ENCODE measurements around the gene CXXC4.

The CXXC4 gene

DNA sequence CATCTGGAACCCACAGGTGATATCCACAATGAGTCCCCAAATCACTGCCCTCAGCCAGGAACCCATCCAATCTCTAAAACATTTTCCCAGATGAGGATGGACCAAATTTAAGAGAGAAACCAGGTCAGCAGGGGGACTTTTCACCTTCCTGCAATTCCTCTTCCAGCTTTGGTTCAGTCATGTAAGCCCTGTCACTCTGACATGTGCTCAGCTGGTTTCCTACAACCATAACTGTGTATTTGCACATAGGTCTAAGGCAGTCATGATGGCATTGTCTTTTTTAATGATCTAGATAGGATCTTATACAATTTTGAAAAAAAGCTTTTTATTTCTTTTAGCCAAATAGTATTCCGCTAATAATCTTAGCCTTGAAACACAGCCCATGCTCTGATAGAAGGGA lies 6.5 kb downstream of the CXXC4 start:
- DNase-seq: no peak

DNA sequence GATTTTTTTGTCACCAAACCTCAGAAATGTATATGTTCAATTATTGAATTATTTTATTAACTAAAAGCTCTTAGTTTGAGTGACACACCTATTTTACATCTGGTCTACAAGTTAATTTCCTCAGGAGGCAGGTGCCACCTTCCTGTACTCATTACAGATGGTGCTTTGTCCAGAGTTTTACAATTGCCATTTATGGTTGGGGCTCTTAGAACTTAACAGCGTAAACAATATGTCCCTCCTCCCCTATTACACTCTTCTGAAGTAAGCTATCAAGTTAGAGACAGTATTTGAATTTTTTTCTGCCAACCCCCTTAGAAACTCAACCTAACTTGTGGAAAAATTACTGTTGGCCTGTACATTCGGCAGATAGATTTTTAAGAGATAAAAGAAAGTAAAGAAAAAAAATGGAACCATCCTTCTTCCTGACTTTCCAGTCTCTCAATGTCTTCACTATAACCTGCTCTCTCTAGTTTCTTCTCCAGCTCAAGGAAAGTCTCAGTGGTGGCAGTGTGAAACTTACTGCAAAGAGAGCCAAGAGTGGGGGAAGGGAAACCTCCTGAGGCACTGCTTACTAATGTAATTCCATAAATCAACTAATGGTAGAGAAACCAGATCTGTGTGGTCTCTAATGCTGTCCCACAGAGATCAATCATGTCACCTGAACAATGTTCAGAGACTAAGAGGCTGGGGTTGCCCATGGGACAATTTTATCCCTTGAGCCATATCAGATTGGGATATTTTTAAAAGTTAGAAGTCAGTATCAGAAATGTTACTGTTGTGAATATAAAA lies 7.8 kb downstream of the CXXC4 start:
- DNase-seq: no peak

DNA sequence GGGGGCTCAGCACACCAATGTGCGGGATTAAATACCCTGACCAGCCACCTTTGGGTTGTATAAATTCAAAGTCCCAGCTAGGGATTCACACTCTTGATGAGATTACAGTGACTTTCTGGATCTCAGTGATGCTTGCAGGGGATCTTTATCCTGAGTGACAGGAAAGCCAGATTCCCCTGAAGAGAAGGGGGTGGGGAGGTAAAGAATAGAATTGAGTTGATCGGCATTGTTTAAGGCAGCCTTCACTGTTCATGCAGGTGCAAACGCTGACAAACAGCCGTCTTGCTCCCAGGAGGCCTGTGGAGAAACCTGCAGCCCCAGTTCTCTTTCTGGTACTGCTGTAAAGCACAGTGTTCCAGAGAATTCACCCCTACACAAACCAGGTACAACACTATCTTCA lies 19.0 kb downstream of the CXXC4 start:
- DNase-seq: no peak

DNA sequence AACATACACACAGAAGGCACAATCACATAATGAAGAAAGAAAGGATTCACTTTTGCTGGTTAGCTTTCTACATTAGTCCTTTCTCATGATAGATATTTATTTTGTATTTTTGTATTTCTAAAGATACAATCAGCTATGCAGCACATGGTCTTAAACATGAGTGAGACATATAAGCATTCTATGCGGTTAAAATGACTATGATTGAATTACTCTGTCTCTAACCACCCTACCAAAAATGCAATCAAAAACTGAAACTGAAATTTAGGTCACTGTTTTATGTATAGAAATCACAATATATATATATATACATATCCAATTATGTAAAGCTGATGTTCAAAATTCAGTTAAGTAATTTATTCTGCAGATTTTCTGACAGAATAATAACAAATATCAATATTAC lies 21.9 kb downstream of the CXXC4 start:
- no peak for DNase-seq

DNA sequence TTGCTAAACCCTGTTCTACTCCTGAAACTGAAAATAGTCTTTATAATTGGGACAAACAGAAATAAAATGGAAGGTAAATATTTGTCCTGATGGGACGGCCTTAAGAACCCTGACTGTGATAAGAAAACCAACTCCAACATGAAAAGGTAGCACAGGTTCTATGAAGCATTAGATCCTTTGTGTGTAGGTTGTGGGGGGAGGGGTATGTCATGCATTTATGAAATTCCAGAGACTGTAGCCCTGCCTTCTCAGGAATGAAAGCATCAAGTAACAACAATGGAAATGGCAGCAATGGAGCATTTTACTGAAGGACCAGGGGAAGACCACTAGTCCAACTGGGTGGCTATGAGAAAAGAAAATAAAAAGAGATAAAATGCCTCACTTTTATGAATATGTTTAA lies 23.9 kb downstream of the CXXC4 start:
- no peak for DNase-seq

DNA sequence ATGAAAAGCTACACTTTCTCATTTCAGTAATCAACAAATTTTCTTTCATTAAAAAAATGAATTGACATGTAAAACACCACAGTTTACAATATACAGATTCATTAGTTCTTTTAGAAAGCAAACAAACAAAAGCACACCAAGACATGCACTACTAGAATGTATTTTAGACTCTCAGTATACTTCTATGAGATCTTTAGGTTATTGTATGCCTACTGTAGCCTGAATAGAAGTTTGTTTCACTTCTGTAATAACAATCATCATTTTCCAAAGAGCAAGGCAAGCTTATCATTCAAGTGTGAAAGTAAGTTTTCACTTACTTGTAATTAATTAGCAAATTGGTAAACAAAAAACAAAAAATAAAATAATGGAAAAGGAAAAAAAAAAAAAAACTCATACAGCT lies 24.9 kb downstream of the CXXC4 start:
- DNase-seq: no peak

DNA sequence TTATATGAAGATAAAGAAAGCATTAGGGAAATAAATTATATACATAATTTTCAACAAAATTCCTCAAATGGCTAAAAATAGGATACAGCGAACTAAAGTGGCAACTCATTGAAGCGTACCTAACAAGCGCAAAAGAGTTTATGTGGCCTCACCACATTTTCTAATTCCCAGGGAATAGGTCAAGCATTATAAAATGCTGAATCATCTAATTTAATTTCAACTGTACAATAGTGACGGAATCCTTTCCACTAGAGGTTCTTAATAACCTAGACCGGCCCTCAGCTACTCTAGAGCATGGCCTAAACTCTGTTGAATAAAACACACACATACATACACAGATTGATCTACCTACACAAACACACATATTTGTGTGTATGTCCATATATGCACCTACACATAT lies 29.1 kb downstream of the CXXC4 start:
- no peak for DNase-seq

DNA sequence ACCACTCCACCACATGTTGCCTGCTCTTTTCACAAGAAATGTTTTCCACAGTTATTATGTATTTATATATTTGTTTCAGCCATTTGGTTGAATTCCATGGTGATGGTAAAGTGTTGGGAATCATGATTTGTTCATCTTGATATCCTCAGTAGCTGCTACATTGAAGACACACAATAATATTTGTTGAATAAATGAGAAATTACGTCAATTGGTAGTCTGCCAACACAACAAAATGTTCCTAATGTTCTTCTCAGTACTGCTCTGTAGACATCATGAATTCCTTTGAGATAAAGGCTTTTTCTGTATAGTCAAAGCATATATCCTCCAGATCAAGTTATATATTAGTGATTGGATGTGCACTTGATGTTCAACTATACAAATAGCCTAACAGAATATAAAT lies 29.5 kb downstream of the CXXC4 start:
- no peak for DNase-seq

DNA sequence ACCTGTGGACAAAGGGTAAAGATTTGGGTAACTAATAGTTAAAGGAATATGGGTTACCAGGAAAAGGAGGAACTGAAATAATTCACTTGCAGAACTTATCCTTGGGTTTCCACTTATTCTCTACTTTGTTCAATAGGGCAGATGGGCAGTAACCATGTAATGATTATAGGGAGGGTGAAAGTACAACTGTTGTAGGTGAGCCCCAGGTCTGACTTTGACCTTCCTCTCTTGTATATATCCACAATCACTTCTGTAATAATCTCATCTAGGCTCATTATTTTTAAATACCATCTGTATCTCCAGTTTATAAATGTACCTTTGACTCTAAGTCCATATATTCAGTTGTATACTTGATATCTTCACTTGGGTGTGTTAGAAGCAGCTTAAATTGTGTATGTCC lies 32.1 kb downstream of the CXXC4 start:
- DNase-seq: no peak

DNA sequence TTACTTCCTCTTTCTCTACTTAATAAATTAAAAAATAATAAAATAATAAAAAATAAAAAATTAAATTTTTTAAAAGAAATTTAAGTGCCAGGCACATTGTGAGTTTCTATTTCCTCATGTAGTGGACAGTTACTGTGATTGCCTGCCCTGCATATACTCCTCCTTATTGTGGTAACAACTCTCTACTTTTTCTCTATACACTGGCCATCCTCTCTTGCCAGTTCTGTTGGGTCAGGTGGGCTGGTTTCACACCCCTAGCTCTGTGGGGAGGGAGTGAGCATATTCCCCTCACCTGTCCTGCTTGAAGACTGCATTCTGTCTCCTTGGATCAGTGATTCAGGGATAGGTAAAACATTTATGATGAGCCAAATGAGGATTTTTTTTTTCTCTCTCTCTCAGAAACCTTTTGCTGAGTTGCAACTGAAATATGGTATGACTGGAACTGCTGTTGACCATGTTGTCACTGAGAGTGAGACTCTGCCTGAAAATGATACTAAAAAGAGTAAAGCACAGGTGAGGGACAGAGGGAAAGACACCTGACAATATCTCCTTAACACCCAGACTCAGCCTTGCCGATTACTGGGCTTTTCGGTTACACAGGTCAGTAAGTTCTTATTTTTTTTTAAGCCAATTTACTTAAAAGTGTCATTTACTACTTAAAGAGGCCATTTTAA lies 37.2 kb downstream of the CXXC4 start:
- DNase-seq: no peak

DNA sequence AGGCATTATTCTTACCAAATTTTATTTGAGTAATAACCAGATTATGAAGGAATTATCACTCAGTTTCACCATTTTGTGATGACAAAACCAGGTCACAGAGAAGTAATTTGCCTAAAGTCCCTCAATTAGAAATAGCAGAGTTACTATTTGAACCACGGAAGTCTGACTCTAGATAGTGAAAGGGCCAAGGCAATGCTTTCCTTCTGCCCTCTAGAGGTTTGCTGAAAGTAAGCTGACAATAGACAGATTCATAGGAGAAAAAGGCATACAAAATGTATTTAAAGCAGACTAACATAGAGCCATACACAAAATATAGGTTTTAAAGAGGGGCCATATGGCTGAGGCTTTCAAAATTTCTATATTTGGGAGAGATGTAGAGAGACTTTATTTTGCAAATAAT lies 43.1 kb downstream of the CXXC4 start:
- DNase-seq: no peak

DNA sequence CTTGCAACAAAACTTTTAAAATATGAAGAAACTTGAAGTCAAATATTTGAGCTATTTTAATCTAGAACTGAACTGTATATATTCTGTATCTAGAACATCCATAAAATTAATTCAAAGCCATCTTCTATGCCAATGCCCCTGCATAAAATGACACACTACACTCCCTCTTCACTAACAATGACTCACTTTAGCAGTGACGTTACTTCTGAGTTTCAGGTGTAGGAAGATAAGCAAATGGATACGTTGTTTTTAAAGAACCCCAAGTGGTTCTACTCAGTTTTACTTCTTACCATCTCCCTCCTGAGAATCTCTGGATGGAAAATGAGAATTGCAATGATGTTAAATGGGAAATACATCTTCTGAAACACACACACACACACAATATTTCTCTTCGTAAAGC lies 45.2 kb downstream of the CXXC4 start:
- no peak for DNase-seq

DNA sequence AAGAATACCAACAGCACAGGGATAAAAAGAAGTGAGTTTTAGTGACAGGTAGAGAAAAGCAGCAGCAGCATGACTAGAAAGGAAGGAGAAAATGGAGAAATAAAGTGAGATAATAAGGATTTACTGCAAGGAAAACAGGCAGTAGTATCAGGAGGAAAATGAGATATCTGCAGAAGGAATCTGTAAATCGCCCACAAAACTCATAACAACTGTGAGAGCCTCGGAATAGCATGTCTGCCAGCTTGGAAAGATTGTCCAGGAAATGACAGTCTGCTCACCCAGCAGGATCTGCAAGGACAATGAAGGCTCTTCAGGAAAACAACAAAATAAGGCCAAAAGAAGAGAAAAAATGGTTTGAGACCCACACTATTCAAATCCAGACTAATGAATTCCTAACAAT lies 47.4 kb downstream of the CXXC4 start:
- DNase-seq: no peak

DNA sequence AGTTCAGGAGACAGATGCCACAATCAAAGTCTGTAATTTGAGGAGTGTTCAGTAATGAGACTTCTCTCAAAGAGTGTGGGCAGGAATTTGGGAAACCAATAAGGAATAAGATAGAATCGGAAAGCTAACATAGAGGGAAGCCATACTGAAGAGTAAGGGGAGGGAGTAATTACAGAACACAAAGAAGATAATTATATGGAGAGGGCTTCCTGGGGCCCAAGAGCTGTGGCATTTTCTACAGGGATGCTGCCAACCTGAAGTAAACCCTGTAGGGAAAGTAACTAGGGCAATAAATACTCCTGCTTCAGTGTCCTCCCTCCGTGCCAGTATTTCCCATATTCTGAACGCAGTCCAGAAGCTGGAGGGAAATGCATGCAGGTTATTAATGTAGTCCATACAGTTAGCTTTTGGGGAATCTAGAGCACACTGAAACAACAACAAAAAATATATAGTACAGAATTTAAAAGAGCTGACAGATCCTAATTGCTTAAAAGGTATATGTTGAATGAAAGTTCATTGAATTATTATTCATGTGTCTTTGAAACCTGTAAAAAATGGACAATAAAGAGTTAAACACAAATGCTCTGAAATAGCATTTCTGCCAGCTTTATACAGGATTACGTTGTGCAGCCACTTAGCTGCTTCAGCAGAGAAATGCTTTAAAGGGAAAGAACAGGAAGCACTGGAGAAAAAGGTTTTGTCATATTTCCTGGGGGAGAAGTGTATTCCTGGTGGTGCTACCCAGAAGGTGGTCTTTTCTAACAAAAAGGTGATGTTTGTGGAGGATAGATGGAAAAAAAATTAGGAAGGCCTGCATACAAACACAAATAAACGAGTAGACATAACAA lies 48.0 kb downstream of the CXXC4 start:
- DNase-seq: no peak

DNA sequence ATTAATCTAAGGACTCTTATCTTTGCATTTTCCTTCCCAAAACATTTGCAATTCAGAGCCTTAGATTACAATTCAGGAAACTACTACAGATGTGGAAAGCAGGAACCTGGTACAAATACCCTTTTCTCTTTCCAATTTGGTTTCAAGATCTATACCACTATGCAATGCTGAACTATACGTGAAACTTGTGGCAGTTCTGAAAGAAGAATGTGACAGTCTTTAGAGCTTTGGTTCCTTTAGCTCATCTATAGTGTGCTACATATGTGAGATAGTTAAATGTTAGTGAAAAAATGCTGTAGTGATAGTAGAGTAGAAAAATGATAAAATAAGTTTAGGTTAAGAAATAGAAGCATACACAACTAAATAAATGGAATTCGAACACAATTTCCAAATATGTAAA lies 50.0 kb downstream of the CXXC4 start:
- DNase-seq: no peak

DNA sequence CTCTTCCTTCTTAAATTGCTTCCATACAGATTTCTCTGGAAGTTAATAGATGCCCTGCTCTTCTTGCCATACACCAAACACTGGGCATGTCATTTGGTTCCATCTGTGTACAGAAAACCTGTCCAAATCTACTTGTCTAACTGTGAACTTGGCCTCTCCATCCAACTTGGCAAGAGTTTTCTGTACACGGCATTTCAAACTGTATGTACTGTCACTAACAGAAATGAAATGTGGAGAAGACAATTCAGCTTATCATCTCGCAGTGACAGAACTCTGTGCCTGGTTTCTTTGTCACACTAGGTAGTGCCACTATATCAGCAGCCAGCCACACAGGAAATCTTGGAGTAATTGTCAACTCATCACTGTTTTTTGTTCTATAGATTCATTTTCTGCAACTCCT lies 58.2 kb downstream of the CXXC4 start:
- DNase-seq: no peak

DNA sequence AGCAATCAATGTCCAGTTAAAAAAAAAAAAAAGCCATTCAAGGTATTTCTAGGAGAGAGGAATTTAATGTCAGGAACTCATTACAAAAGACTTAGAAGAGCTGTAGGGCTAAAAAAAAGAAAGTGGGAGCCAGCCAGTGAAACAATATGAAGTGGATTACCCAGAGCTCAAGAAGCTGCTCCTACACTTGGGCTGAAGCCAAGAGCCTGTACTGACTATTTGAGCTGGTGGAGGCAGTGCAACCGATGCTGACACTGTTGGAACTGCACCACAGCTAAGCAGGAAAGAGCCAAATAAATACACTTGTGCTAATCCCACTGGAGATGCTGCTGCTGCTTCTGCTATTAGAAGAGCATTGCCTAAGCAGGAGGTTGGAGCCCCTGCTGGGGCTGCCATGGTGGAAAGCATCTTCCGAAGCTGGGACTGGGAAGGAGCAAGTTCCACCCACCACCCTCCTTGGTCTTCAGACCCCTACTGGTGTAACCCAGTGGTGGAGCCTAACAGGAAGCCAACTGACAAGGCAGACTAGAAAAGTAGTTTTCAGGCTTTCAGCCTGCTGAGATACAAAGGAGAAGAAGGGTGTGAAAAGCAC lies 65.4 kb downstream of the CXXC4 start:
- no peak for DNase-seq

DNA sequence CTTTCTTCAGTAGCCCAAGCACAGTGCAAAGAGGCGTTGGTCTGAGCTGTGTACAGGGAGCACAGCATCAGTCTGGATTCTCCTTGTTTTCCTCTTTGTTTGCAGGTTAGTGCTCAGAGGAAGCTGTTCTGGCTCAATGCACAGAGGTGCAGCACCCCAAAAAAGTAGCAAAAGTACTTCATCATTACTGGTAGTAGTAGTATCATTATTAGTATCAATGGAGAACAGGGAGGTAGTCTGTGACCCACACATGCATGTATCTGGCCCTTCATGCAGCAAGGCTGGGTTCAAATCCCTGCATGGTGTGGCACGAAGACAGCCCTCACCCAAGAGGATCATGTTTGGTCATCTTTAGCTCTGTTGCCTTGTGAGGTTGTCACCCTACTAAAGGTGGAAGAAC lies 68.7 kb downstream of the CXXC4 start:
- DNase-seq: no peak

DNA sequence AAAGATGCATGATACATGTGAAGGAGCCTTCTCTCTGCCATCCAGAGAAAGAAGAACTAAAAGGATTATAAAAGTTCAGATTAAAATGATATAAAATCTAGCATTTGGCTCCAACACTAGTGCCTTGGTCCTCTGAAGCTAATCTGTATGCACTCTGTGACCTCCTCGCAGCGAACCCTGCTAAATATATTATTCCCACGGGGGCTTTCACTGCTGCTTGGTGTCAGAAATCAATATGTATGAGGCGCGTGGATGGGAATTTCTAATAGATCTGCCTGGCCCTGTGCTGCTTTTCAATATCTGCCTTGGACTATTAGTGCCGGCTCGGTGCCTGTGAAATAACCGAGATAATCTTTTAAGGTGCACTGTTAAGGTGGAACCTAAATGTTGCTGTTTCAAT lies 69.7 kb downstream of the CXXC4 start:
- no peak for DNase-seq

DNA sequence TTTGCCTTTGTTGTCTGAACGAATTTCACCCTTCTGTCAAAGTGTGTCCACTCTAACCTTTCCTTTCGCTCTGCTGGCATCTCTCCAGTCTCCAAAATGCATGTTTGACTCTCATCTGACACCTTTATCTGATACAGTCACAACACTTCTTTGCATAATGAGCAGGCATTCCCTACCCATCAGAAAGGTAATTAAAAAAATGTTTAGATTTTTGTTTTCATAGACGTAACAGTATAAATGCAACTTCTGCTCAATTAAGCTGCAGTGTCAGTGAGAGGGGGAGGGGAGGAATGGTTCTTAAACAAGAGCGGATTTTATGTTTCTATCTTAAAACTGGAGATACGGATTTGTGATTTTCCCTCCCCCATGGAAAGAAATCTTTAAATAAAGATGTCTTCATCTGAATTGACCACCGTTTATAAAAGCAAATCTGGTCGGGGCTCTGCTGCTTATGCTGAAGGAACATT lies 70.2 kb downstream of the CXXC4 start:
- DNase-seq: no peak

DNA sequence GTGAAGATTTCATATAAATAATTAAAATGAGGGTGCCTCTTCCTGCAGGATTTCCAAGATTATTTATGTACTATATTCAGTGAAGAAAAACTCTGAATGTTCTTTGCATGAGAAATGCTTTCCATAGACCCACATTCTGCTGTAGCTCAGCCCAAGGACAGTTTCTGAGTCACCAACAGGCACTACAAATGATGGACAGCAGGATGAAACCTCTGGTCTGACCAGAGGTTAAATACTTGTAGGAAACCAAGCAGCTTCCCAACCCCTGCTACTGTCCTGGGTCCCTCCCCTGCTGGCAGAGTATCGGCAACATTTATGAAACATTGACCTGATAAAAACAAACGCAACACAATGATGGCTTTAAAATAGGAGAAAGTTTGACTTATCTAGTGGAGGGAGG lies 73.1 kb downstream of the CXXC4 start:
- DNase-seq: no peak

DNA sequence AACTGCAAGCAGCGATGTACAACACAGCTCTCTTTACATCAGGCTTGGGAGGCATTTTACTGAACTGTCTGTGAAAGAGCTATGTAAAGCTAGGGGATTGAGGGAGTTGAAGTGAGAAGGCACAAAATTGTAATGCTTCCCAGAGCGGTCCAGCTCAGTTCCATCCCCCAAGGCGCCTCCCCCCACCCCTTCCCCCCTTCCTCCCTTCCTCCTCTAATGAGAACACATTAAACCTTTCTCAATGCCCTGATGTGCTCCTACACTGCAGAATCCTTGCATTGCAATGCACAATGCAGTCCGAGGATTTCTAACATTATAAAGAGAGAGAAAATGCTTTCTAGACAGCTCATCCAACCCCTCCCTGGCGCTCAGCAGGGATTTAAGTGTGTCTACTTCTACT lies 73.9 kb downstream of the CXXC4 start:
- DNase-seq: no peak

Measured in GOT3 (cell line).